Activated T-cell treated with anti-CD3 and anti-CD28 coated beads for 1 hour (primary cell): ENCODE measurements around the gene PYDC2.
"Not testable (repeated sequence)": the region's sequence is repeated elsewhere in the genome, so short reads cannot be mapped to it uniquely, and the experiment has no call there.

Experiments used
- DNase-seq: peaks from one replicate; pipeline ENCODE4 v3.0.0-alpha.2; 2020; ENCODE audit warnings: low read depth

PYDC2 gene

DNA sequence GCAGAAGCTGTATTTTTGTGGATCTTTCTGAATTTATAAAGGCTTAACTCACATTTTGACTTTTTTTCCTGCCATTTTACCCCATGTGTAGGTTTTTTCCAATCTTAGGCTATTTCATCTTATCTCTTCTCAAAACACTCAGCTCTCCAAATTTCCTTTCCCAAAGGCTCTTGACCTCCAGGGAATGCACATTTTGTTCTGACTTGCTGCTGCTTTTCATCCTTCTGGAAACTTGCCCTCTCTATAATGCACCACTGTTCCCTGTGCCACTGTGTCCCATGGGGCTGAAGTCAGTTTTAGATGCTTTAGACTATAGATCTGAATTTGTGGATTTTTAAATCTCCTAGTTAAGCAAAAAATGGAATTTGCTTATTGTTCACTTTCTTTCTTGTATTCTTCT lies 9.1 kb downstream of the PYDC2 start:
- no peak for DNase-seq

DNA sequence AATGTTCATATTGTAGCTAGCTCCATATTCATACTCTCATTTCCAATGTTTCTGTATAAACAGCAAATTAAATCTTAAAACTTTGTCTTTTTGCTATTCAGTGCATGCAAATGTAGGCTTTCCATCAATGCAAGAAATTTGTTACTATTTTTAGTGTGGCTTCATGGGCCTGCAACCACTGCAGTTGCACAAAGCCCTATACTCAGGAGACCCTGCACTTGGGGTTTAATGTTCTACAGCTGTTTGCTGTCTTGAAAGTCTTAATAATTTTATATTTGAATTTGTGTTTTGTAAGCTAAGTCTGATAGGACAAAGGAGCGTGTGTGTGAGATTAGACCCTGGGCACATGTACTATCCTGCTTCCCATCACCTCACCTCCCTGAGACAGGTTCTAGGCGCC lies 9.6 kb downstream of the PYDC2 start:
- DNase-seq, result no peak

DNA sequence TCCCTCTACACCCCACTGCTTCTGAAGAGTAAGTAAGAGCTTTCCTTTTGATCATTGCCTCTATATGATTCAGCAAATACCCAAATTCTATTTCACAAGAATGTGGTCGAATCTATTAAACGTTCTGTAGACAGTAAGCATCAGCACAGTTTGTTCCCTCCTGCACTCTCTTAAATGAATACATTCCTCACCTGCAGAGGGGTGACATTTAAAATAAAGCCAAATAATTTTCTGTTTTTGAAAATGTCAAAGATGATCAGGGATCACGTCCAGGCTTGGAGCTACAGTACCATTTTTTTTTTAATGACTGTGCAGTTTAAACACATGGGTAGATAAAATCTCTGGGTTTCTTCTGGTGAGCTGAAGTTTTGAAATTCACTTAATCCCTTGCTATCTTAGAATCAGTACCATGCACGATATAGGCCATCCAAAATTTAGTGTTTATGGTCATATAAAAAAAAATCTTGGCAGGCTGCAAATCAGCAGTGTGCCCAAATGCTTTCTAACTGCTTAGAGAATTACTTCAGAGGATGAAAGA lies 12.8 kb downstream of the PYDC2 start:
- no peak for DNase-seq

DNA sequence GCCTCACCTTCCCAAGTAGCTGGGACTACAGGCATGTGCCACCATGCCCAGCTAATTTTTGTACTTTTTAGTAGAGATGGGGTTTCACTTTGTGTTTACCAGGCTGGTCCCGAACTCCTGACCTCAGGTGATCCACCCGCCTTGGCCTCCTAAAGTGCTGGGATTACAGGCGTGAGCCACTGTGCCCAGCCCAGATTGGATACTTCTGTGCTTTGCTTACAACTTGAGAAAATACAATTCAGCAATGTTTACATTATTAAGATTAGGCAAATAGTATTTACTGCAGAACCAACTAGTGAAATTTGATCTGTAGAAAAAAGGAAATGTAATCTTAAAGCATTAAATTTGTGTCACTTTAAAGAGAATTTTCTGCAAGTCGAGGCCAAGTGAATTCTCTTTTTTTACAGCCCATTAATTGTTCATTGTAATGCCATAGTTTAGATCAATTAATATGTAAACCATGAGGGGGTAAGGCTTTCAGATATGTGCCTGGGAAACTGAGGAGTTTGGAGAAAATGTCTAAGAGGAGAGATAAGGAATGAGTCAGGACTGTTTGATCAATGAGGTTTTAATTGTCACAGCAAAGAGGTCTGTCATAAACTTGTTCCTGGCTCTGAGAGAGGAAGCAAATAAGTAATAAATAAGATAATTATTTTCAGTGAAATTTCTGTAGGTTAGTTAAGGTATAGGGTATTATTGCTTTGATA lies 15.3 kb downstream of the PYDC2 start:
- no peak for DNase-seq

DNA sequence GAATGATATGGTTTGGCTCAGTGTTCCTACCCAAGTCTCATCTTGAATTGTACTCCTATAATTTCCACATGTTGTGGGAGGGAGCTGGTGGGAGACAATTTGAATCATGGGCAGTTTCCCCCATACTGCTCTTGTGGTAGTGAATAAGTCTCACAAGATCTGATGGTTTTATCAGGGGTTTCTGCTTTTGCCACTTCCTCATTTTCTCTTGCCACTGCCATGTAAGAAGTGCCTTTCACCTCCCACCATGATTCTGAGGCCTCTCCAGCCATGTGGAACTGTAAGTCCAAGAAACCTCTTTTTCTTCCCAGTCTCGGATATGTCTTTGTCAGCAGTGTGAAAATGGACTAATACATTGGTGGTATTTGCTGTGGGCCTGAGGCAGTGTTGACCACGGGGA lies 23.0 kb downstream of the PYDC2 start:
- DNase-seq, result not testable (repeated sequence)

DNA sequence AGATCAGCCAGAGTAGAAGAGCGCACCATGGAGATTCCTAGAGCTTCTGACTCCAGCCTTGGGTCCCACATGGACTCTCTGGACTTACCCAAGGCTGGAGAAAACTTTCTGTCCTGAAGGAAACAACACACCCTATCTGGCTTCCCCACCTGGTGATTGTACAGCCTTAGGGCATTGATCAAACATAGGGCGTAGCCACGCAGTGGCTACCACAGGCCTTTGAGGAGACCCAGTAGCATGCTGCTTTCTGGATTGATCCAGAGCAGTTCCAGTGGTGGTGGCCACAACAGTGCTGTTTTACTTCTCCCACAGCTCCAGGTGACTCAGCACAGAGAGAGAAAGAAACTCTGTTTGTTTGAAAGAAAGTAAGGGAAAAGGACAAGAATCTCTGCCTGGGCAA lies 23.5 kb downstream of the PYDC2 start:
- DNase-seq, result no peak

DNA sequence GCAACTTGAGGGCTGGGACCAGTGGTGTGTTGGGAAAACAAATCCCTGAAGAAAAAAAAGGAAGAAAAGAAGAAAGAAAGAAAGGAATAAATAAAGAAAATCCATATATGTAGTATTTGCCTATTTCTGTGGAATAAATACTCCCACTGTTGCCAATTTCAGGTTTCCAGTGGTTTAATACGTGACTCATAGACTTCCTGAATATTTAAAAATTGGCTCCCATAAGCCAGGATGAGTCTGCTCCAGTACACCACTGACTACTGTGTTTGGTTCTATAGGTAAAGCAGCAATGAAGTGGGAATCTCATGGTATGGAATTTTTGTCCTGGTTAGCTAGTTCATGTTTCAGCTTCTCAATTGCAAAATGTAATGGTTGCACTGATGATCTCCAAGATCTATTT lies 31.6 kb downstream of the PYDC2 start:
- no peak for DNase-seq

DNA sequence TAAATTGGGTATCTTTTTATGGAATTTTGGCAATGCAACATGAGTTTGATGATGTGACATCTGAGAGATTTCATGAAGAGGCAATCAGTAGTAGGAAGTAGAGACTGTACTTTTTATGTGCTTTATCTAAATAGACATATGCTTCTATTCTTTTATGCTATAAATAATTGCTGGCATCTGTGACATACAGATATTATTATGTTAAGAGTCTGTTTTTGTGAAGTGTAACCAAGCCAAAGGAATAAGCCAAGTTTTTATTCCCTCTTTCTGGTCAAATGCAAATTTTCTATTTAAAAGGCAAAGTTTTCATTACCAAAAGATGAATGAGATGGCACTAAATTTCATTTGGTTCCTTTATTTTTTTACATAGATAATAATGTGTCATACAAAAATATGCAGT lies 32.4 kb downstream of the PYDC2 start:
- no peak for DNase-seq

DNA sequence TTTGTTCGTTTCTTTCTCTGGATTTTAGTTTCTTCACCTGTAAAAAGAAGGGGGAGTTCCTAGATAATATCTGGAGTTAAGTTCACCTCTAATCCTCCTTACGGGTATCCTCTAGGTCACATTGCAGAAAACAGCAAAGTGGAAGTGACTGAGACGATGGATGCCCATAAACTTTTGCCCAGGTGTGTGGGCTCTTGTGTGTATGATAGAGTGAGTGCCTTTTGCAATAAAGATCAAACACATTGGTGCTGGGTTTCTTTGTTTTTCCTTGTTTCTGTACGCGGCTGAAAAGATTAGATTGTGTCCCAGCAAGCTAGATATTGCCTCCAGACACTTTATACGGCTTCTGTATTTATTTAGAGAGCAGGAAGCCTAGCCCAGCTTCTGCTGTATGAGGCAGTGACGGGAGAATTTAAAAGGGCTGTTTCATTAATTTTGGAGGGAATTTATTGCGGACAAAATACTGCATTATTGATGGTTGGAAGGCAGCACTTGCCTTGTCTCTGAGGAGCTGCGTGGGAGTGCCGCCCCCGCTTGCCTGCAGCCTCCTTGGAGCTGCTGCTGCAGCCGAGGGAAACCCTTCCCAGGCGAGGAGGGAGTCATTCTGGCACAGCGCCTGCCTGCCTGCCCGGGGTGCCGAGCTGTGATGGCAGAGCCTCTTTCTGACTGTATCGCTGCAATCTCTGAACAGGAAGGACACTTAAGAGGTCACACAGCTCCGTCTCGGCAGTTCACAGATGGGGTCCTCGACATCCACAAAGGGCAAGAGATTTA lies 38.5 kb downstream of the PYDC2 start:
- DNase-seq, result no peak

DNA sequence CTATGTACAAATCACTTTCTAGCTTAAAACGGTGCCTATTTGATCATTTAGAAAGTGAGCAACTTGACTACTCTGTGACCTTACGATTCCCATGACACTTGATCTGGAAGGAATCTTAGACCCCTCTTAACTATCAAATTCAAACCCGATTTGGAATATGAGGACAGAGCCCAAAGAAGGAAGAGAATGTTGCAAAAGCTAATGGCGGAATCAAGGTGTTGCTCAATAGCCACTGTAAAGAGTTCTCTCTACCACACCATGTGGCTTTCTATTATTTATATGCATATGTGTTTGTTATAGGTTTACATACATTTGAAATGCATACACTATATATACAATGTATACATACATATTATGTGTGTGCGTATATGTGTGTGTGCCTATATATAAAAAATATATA lies 39.9 kb downstream of the PYDC2 start:
- no peak for DNase-seq

DNA sequence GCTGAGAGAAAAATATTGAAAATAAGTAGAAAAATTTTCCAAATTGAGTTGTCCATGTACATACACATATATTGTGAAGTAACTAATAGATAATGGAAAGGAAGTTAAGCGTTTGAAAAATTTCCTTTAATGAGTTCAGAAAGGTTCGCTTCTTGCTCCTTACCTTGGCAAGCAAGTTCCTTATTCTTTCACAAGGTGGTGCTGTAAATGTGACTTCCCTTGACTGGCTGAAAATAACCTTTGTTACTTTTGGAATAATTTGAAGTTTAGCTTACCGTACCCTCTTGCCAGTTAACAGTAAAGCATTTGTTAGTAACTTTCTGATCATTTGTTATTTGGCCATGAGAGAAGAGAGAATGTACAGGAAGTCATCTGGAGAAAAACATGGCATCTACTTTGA lies 41.6 kb downstream of the PYDC2 start:
- no peak for DNase-seq

DNA sequence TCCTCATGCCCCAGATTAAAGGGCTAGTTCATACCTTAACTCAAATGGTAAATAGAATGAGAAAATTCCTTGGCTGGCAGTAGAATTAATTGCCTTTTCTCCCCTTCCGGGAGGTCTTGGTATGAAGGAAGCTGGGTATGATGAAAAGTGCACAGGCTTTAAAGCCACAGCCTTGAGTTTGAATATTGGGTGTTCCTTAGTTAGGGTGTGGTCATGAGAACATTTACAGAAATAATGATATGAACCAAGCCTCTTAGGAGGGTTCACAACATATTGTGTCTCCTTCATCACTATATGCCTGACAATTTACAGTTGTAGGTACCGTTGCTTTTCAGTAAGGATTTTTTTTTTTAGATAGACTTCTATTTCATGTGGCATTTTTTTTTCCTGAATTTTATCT lies 48.1 kb downstream of the PYDC2 start:
- DNase-seq, result no peak
